ENCODE measurements around the gene UBAP1L.

Gene UBAP1L

DNA sequence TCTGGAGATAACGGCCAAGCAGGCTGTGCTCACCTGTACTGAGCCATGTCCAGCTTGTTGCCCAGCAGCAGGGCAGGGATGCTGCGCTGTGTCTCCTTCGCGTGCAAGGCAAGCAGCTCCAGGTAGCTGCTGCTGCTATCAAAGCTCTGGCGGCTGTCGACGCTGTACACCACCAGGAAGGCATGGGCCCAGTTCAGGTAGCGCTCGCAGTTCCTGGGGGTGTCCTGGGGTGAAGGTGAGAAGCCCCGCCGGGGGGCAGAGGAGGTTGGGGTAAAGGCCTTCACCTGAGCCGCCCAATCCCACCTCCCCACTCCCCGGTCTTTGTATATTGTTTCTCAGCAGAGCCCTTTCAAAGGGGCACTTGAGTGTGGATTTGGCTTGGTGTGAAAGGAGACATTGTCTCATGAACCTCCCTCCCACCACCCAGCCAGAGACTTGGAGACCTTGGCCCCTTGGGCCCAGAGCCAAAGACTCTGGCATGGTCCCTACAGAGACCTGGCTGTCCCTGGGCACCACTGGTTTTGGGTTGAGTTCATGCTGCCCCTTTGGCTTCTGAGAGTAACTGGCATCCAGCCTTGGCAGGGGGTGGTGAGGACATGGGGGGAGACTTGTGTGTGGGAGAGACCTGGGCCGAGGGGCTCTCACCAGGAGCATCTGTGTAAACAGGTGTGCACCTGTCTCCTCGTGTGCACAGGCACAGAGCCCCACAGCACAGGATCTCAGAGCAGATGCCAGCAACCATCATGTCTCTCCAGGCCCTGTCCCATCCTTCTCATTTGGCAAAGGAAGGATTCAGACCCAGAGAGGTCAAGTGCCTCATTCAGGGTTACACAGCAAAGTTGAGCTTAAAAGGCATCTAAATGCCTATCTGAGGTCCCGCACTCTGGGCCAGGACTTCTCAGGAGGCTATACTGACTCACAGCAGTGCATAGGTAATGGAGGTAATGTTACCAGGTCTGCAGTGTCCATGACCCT, 56.3 kb downstream of the UBAP1L start:
- Histone ChIP-seq H3K36me3 (ENCODE audit: insufficient read depth, low read length) (no peaks in the 10 kb centered on the region), H3K9ac (ENCODE audit: low read depth, low read length) (no peak overlapping the region), H2AFZ (ENCODE audit: low read depth, low read length) (no peak overlapping the region), H3K4me1 (ENCODE audit: insufficient read depth, low read length) (peaks cover 22% of the 10 kb centered on the region), H3K9me3 (ENCODE audit: insufficient read depth, low read length, severe bottlenecking) (no peaks in the 10 kb centered on the region), H3K27me3 (ENCODE audit: insufficient read depth, low read length, poor library complexity) (no peaks in the 10 kb centered on the region), H3K79me2 (ENCODE audit: insufficient read depth, low read length) (no peaks in the 10 kb centered on the region), H3K27ac (ENCODE audit: low read length) (no peak overlapping the region), H4K20me1 (ENCODE audit: insufficient read depth, low read length) (no peaks in the 10 kb centered on the region), H3K4me3 (ENCODE audit: low read depth in 1 of 2, low read length in 2 of 2) (no peak overlapping the region), H3K4me2 (ENCODE audit: insufficient read depth, low read length) (no peak overlapping the region)
- TF ChIP-seq, protein P1, sequence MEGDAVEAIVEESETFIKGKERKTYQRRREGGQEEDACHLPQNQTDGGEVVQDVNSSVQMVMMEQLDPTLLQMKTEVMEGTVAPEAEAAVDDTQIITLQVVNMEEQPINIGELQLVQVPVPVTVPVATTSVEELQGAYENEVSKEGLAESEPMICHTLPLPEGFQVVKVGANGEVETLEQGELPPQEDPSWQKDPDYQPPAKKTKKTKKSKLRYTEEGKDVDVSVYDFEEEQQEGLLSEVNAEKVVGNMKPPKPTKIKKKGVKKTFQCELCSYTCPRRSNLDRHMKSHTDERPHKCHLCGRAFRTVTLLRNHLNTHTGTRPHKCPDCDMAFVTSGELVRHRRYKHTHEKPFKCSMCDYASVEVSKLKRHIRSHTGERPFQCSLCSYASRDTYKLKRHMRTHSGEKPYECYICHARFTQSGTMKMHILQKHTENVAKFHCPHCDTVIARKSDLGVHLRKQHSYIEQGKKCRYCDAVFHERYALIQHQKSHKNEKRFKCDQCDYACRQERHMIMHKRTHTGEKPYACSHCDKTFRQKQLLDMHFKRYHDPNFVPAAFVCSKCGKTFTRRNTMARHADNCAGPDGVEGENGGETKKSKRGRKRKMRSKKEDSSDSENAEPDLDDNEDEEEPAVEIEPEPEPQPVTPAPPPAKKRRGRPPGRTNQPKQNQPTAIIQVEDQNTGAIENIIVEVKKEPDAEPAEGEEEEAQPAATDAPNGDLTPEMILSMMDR (IDR thresholded peaks at IDR 0.05; ENCODE audit: borderline replicate concordance, extremely low read depth, low read length, poor library complexity, severe bottlenecking): no peak
- no peak for TF ChIP-seq EZH2 (IDR thresholded peaks at IDR 0.05; ENCODE audit: borderline replicate concordance, low read depth, low read length, severe bottlenecking)
- no peak for ATAC-seq (ENCODE audit: insufficient read depth, low read depth)
- no peak for DNase-seq

DNA sequence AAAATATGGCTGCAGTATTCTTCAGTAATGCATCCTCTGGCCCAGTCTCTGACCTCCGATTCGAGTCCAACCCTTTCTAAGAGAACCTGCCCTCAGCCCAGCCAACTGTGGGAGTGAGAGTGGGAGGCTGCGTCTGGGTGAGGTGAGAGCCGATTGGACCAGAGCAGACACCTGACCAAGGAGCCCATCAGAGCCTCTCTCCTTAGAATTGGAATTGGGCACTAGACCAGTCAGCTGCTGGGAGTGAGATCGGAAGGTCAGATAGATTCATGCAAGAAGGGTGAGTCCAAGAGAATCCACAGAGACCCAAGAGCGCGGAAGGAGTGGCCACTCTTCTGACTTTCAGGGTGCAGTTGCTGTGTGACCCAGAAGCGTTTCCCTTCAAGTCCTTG, 57.5 kb downstream of the UBAP1L start:
- no peaks in the 10 kb centered on the region for H4K20me1 ChIP-seq (ENCODE audit: insufficient read depth, low read length)
- H3K9me3 ChIP-seq (ENCODE audit: insufficient read depth, low read length, severe bottlenecking): no peaks in the 10 kb centered on the region
- no peak overlapping the region for H3K4me3 ChIP-seq (ENCODE audit: low read depth in 1 of 2, low read length in 2 of 2)
- no peaks in the 10 kb centered on the region for H3K27me3 ChIP-seq (ENCODE audit: insufficient read depth, low read length, poor library complexity)
- DNase-seq: no peak
- H3K27ac ChIP-seq (ENCODE audit: low read length): no peak overlapping the region
- H3K9ac ChIP-seq (ENCODE audit: low read depth, low read length): no peak overlapping the region
- no peak for ATAC-seq (ENCODE audit: insufficient read depth, low read depth)
- TF ChIP-seq EZH2 (IDR thresholded peaks at IDR 0.05; ENCODE audit: borderline replicate concordance, low read depth, low read length, severe bottlenecking): no peak
- TF ChIP-seq, protein P1 (IDR thresholded peaks at IDR 0.05; ENCODE audit: borderline replicate concordance, extremely low read depth, low read length, poor library complexity, severe bottlenecking): no peak
- H3K4me2 ChIP-seq (ENCODE audit: insufficient read depth, low read length): no peak overlapping the region
- H3K36me3 ChIP-seq (ENCODE audit: insufficient read depth, low read length): no peaks in the 10 kb centered on the region
- no peaks in the 10 kb centered on the region for H3K79me2 ChIP-seq (ENCODE audit: insufficient read depth, low read length)
- H2AFZ ChIP-seq (ENCODE audit: low read depth, low read length): no peak overlapping the region
- H3K4me1 ChIP-seq (ENCODE audit: insufficient read depth, low read length): peaks cover 22% of the 10 kb centered on the region

DNA sequence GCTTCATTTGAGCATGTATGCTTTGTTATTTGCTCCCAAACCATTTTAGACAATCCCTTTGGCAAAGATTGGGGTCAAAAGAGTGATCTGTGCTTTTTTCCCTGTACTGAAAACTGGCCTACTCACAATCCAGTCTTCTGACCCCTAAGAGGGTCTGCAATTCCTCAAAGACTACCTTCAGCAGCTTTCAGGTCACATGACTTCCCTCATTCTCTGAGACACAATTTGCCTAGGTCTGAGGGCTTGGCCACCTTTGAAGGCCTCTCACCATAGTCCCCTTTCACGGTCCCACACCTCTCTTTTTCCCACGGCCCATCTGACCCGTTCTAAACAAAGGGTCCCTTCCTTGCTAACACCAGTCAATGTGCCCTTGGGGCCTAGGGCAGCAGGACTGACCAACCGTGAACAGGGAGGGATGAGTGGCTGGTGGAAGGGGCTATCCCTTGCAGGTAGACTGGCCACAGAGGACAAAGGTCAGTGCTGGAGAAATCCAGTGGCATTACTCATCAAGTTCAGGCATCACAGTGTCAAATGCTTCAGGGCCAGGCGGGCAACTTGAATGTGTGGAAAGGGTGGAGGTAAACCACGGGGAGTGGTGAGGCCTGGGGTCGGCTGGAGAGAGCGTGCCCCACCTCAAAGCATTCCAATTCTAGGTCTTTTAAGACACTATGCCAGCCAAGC, 58.0 kb downstream of the UBAP1L start:
- H3K4me3 ChIP-seq (ENCODE audit: low read depth in 1 of 2, low read length in 2 of 2): no peak overlapping the region
- no peak overlapping the region for H2AFZ ChIP-seq (ENCODE audit: low read depth, low read length)
- H3K36me3 ChIP-seq (ENCODE audit: insufficient read depth, low read length): no peaks in the 10 kb centered on the region
- no peaks in the 10 kb centered on the region for H3K27me3 ChIP-seq (ENCODE audit: insufficient read depth, low read length, poor library complexity)
- no peak overlapping the region for H3K9ac ChIP-seq (ENCODE audit: low read depth, low read length)
- H3K79me2 ChIP-seq (ENCODE audit: insufficient read depth, low read length): no peaks in the 10 kb centered on the region
- H3K4me2 ChIP-seq (ENCODE audit: insufficient read depth, low read length): no peak overlapping the region
- ATAC-seq (ENCODE audit: insufficient read depth, low read depth): no peak
- no peak for TF ChIP-seq EZH2 (IDR thresholded peaks at IDR 0.05; ENCODE audit: borderline replicate concordance, low read depth, low read length, severe bottlenecking)
- TF ChIP-seq, protein P1 (IDR thresholded peaks at IDR 0.05; ENCODE audit: borderline replicate concordance, extremely low read depth, low read length, poor library complexity, severe bottlenecking): no peak
- peaks cover 22% of the 10 kb centered on the region for H3K4me1 ChIP-seq (ENCODE audit: insufficient read depth, low read length)
- no peaks in the 10 kb centered on the region for H4K20me1 ChIP-seq (ENCODE audit: insufficient read depth, low read length)
- no peaks in the 10 kb centered on the region for H3K9me3 ChIP-seq (ENCODE audit: insufficient read depth, low read length, severe bottlenecking)
- no peak overlapping the region for H3K27ac ChIP-seq (ENCODE audit: low read length)
- no peak for DNase-seq
